Right atrium auricular region (tissue), 2 donors: Measurements from ENCODE around the gene BNC2. TPM values are rescaled to one million over a fixed set of nuclear protein-coding genes. Genes with fewer than 3 reads are reported as not detected.

Experiments
- DNase-seq: peaks from one replicate; pipeline ENCODE4 v3.0.0-alpha.2; 2019; ENCODE audit warnings: low spot score
- H3K27ac ChIP-seq, 2 donors: fragments of 200-600 bp; sonication (generic); 1 replicate in 1 of 2; 2 replicates in 1 of 2; pipeline ENCODE4 v1.5.1; 2016 to 2019
- H3K27me3 ChIP-seq, 2 donors: fragments of 200-600 bp; sonication (generic); one replicate each; pipeline versions ENCODE4 v1.5.1 to v1.6.0; 2017 to 2019
- H3K36me3 ChIP-seq: fragments of 200-600 bp; sonication (generic); one replicate; pipeline ENCODE4 v1.5.1; 2016
- H3K4me1 ChIP-seq, 2 donors: fragments of 200-600 bp; sonication (generic); one replicate each; pipeline versions ENCODE4 v1.5.1 to v1.6.0; 2017 to 2019
- H3K4me3 ChIP-seq, 2 donors: fragments of 200-600 bp; sonication (generic); 1 replicate in 1 of 2; 2 replicates in 1 of 2; pipeline ENCODE4 v1.5.1; 2017 to 2019; ENCODE audit warnings: mild to moderate bottlenecking in 1 of 2, moderate library complexity in 1 of 2
- H3K9me3 ChIP-seq, 2 donors: fragments of 200-600 bp; sonication (generic); one replicate each; pipeline ENCODE4 v1.5.1; 2019
- CTCF ChIP-seq, 2 donors: fragments of 200-600 bp; sonication (generic); IDR thresholded peaks; one replicate each; pipeline ENCODE4 v1.5.1; 2019; ENCODE audit warnings: antibody characterized with exemption in 2 of 2
- total RNA-seq, 2 donors: library from RNA; depleted of rRNA; stranded (reverse); fragments of >200 nt; gene quantifications; one replicate each; pipeline ENCODE4 v1.1.0, GENCODE V29; 2016

BNC2 gene
- total RNA-seq, 2 donors from 2014 or later = 68.3 to 77.6 TPM

DNA sequence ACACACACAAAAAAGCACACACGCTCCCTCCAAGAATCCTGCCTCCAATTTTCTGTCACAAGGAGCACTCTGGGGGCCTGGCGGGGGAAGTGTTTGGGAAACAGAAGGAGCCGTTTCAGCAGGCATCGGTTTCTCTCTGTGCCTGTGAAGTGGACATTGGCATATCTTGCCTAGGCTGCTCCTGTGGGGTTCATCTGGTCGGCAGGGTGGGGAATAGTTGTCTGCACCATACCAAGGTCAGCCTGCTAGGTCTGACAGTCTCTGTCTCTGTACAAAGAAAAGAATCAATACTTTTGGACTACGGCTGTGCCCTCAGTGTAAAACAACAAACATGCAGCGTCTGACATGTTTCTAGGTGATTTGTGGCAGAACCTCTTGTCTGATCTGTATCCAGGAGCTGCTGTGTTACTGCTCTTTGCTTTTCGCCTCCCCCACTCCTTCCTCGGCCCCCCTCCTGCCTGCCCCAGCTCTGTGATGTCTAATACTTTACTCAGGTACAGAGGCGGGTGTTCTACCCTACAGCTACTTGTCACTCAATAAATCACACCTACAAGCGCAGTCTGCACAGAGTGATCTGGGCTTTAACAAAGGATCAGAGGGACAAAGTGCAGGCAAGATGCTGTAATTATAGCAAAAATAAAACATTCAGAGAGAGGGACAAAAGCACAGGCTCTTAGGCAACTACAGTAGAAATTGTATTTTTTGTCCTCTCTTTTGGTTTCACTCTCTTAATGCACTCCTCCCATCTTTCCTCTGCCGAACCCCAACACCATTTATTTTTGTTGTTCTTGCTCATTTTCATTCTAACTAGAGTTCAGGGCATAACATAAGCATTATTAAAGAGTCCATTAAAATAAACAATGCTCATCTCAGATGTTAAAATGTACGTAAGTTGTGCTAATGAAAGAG lies 216.7 kb downstream of the BNC2 start:
- no peak for TF ChIP-seq CTCF (IDR thresholded peaks at IDR 0.05)
- H3K4me1 ChIP-seq = peaks cover 0 to 8% of the 10 kb centered on the region in 2 donors
- no peaks in the 10 kb centered on the region for H3K36me3 ChIP-seq
- H3K4me3 ChIP-seq = peak overlapping the region in 1 of 2 donors; percentile 16
- no peaks in the 10 kb centered on the region for H3K9me3 ChIP-seq
- peak; percentile 62 for DNase-seq
- H3K27me3 ChIP-seq = no peaks in the 10 kb centered on the region
- peak overlapping the region in 1 of 2 donors; percentile 19 for H3K27ac ChIP-seq

DNA sequence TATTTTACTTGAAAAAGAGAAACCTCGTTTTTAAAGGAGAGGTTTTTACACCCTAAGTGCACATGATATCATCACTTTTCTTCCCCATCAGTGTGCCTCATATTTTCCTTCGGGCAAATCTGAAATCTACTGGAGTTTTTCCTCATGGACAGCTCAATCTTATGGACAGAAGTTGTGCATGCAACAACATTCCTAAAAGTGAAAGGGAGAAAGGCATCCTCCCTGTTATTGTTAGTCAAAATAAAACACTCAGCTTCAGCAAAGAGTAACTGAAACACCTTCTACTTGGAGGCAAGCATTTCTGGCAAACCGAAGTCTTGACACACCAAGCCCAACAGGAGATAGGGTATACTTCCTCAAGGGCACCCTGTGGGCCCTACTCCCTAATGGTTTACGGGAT lies 217.9 kb downstream of the BNC2 start:
- Histone ChIP-seq H3K36me3 (no peaks in the 10 kb centered on the region), H3K27ac (no peak overlapping the region), H3K9me3 (no peaks in the 10 kb centered on the region), H3K4me1 (peaks cover 0 to 8% of the 10 kb centered on the region in 2 donors), H3K27me3 (no peaks in the 10 kb centered on the region), H3K4me3 (no peak overlapping the region)
- no peak for DNase-seq
- no peak for TF ChIP-seq CTCF (IDR thresholded peaks at IDR 0.05)

DNA sequence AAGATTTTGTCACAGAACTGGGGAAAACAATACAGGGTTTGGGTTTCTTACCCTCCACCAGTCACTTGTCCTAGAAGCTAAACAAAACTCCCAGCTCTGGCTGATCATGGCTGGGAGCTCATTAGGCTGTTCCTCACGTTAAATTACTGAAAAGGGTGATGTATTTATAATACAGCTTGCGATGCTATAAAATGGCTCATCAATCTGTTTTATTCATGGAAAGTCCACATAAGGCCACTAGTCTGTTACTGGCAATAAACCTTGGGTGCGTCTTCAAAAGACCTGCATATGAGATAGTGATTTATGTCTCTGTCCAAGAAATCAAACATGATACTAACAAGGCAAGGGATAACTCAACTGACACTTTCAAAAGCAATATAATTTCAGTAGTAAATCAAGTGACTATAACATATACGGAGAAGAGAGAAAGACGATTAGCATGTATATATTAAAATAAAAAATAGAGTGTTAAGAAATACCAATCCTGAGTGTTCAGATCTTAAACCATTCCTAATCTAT lies 219.0 kb downstream of the BNC2 start:
- Histone ChIP-seq H3K9me3 (no peaks in the 10 kb centered on the region), H3K36me3 (no peaks in the 10 kb centered on the region), H3K4me3 (no peak overlapping the region), H3K27me3 (no peaks in the 10 kb centered on the region), H3K4me1 (peaks cover 0 to under 1% of the 10 kb centered on the region in 2 donors), H3K27ac (no peak overlapping the region)
- no peak for TF ChIP-seq CTCF (IDR thresholded peaks at IDR 0.05)
- no peak for DNase-seq

DNA sequence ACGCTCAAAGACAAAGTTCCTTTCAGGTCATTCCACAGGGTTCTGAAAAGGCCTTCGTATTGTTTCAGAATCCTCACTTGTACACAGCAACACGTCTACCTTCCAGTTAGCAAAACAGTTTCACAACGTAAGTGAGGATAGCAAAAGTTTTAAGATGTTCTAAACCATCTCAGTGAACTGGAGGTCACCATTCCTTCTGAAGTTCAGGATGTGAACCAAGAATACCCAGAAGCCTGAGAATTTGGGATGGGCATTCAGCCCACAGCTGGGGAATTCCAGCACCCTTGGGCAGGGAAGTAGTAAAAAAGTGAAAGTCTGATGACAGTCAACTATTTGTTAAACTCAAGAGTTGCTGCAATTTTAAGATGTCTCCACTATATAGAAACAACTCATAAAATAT lies 224.5 kb downstream of the BNC2 start:
- no peaks in the 10 kb centered on the region for H3K36me3 ChIP-seq
- DNase-seq = no peak

GRCh38 chr9:16642421-16643109 lies 227.9 kb downstream of the BNC2 start:
- H3K27ac ChIP-seq = no peak overlapping the region
- no peak for DNase-seq
- no peaks in the 10 kb centered on the region for H3K9me3 ChIP-seq
- H3K4me3 ChIP-seq = no peak overlapping the region
- TF ChIP-seq CTCF (IDR thresholded peaks at IDR 0.05) = no peak
- no peaks in the 10 kb centered on the region for H3K36me3 ChIP-seq
- no peaks in the 10 kb centered on the region for H3K4me1 ChIP-seq
- H3K27me3 ChIP-seq = no peaks in the 10 kb centered on the region

More for the DNA sequence above, 224.5 kb downstream of the BNC2 start:
- H3K4me3 ChIP-seq = no peak overlapping the region
- no peak for TF ChIP-seq CTCF (IDR thresholded peaks at IDR 0.05)
- H3K27ac ChIP-seq = no peak overlapping the region
- no peaks in the 10 kb centered on the region for H3K9me3 ChIP-seq
- H3K27me3 ChIP-seq = no peaks in the 10 kb centered on the region
- H3K4me1 ChIP-seq = no peaks in the 10 kb centered on the region
